Measurements from ENCODE around the gene TSPAN17. TPM values are rescaled to one million over a fixed set of nuclear protein-coding genes. Genes with fewer than 3 reads are reported as not detected.

Gene TSPAN17
- total RNA-seq, 1 donor from 2014 or later: 57.5 TPM

- Mint-ChIP-seq H3K27ac (ENCODE audit: unreplicated experiment) (no peak overlapping the region), H3K9me3 (ENCODE audit: unreplicated experiment) (no peaks in the 10 kb centered on the region), H3K4me3 (ENCODE audit: unreplicated experiment) (no peak overlapping the region), H3K4me1 (ENCODE audit: unreplicated experiment) (no peaks in the 10 kb centered on the region), H3K27me3 (ENCODE audit: unreplicated experiment) (peaks cover 4% of the 10 kb centered on the region), H3K36me3 (ENCODE audit: low read depth, unreplicated experiment) (no peaks in the 10 kb centered on the region)
- DNase-seq (ENCODE audit: low spot score): no peak
- TF ChIP-seq, protein P1, sequence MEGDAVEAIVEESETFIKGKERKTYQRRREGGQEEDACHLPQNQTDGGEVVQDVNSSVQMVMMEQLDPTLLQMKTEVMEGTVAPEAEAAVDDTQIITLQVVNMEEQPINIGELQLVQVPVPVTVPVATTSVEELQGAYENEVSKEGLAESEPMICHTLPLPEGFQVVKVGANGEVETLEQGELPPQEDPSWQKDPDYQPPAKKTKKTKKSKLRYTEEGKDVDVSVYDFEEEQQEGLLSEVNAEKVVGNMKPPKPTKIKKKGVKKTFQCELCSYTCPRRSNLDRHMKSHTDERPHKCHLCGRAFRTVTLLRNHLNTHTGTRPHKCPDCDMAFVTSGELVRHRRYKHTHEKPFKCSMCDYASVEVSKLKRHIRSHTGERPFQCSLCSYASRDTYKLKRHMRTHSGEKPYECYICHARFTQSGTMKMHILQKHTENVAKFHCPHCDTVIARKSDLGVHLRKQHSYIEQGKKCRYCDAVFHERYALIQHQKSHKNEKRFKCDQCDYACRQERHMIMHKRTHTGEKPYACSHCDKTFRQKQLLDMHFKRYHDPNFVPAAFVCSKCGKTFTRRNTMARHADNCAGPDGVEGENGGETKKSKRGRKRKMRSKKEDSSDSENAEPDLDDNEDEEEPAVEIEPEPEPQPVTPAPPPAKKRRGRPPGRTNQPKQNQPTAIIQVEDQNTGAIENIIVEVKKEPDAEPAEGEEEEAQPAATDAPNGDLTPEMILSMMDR (IDR thresholded peaks at IDR 0.05; ENCODE audit: unreplicated experiment): no peak
These were observed 34.8 kb downstream of the TSPAN17 start for GRCh38 chr5:176682016-176682531.

GRCh38 chr5:176685010-176685409, 37.7 kb downstream of the TSPAN17 start:
- TF ChIP-seq, protein P1 (IDR thresholded peaks at IDR 0.05; ENCODE audit: unreplicated experiment): no peak
- Mint-ChIP-seq H3K27ac (ENCODE audit: unreplicated experiment) (no peak overlapping the region), H3K4me1 (ENCODE audit: unreplicated experiment) (no peaks in the 10 kb centered on the region), H3K9me3 (ENCODE audit: unreplicated experiment) (no peaks in the 10 kb centered on the region), H3K36me3 (ENCODE audit: low read depth, unreplicated experiment) (no peaks in the 10 kb centered on the region), H3K4me3 (ENCODE audit: unreplicated experiment) (no peak overlapping the region), H3K27me3 (ENCODE audit: unreplicated experiment) (no peaks in the 10 kb centered on the region)
- no peak for DNase-seq (ENCODE audit: low spot score)

DNA sequence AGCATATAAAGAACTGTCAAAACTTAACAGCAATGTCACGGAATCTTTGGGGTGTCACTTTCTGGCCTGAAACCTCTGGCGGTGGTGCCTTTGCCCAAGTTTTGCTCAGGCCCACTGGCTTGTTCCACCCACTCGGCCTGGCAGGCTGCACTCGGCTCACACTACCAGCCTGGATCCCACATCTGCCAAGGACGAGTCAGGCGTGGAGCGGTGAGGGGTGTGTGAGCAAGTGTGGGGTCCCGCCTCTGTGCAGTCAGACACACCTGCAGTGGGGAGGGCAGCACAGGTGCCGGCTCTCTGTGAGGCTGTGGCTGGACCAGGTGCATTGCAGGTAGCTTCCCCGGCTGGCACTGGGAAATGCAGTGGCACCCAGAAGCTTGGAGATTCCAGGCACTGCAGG, 40.0 kb downstream of the TSPAN17 start:
- TF ChIP-seq, protein P1 (IDR thresholded peaks at IDR 0.05; ENCODE audit: unreplicated experiment): no peak
- H3K27me3 Mint-ChIP-seq (ENCODE audit: unreplicated experiment): peaks cover 6% of the 10 kb centered on the region
- no peaks in the 10 kb centered on the region for H3K9me3 Mint-ChIP-seq (ENCODE audit: unreplicated experiment)
- DNase-seq (ENCODE audit: low spot score): no peak
- H3K27ac Mint-ChIP-seq (ENCODE audit: unreplicated experiment): no peak overlapping the region
- no peak overlapping the region for H3K4me3 Mint-ChIP-seq (ENCODE audit: unreplicated experiment)
- no peaks in the 10 kb centered on the region for H3K36me3 Mint-ChIP-seq (ENCODE audit: low read depth, unreplicated experiment)
- peaks cover 3% of the 10 kb centered on the region for H3K4me1 Mint-ChIP-seq (ENCODE audit: unreplicated experiment)

DNA sequence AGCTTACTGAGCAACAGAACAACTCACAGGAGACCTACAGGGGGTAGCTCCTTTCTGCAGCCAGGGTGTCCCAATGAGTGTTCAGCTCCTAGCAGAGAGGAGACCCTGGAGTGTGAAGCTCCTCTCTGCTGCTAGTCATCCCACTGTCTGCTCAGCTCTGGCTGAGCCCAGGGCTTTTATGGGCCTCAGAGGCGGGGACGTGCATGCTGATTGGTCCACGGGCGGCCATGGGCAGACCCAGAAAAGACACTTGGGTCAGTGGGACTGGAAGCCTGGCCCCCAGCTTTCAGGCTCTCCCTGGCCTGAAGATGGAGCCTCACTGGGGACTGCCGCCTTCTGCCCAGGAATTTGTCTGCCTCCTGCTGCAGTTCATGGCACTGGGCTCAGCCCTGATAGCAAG, 40.6 kb downstream of the TSPAN17 start:
- DNase-seq (ENCODE audit: low spot score): no peak
- Mint-ChIP-seq H3K4me1 (ENCODE audit: unreplicated experiment) (peaks cover 8% of the 10 kb centered on the region), H3K4me3 (ENCODE audit: unreplicated experiment) (no peak overlapping the region), H3K36me3 (ENCODE audit: low read depth, unreplicated experiment) (no peaks in the 10 kb centered on the region), H3K9me3 (ENCODE audit: unreplicated experiment) (no peaks in the 10 kb centered on the region), H3K27me3 (ENCODE audit: unreplicated experiment) (peaks cover 7% of the 10 kb centered on the region), H3K27ac (ENCODE audit: unreplicated experiment) (no peak overlapping the region)
- TF ChIP-seq, protein P1 (IDR thresholded peaks at IDR 0.05; ENCODE audit: unreplicated experiment): no peak

GRCh38 chr5:176690911-176691310, 43.6 kb downstream of the TSPAN17 start:
- Mint-ChIP-seq H3K4me1 (ENCODE audit: unreplicated experiment) (peaks cover 19% of the 10 kb centered on the region), H3K36me3 (ENCODE audit: low read depth, unreplicated experiment) (no peaks in the 10 kb centered on the region), H3K27me3 (ENCODE audit: unreplicated experiment) (peaks cover 21% of the 10 kb centered on the region), H3K4me3 (ENCODE audit: unreplicated experiment) (no peak overlapping the region), H3K27ac (ENCODE audit: unreplicated experiment) (peak overlapping the region; percentile 31), H3K9me3 (ENCODE audit: unreplicated experiment) (no peaks in the 10 kb centered on the region)
- TF ChIP-seq, protein P1 (IDR thresholded peaks at IDR 0.05; ENCODE audit: unreplicated experiment): no peak
- DNase-seq (ENCODE audit: low spot score): no peak

All from endothelial cell (in vitro differentiated cells).